Suprapubic skin (tissue), 4 donors: ENCODE results near the gene CMPK1. TPM values are rescaled to one million over a fixed set of nuclear protein-coding genes. Genes with fewer than 3 reads are reported as not detected.

Source experiments
- DNase-seq, 2 donors: peaks; one replicate each; pipeline ENCODE4 v3.0.0-alpha.2; 2019; ENCODE audit warnings: low spot score in 2 of 2
- H3K27ac ChIP-seq: fragments of 200-600 bp; sonication (generic); one replicate; pipeline ENCODE4 v1.5.1; 2019
- H3K27me3 ChIP-seq: fragments of 200-600 bp; sonication (generic); one replicate; pipeline ENCODE4 v1.5.1; 2019
- H3K36me3 ChIP-seq: fragments of 200-600 bp; sonication (generic); one replicate; pipeline ENCODE4 v1.5.1; 2019
- H3K4me1 ChIP-seq: fragments of 200-600 bp; sonication (generic); one replicate; pipeline ENCODE4 v1.5.1; 2019
- H3K4me3 ChIP-seq: fragments of 200-600 bp; sonication (generic); one replicate; pipeline ENCODE4 v1.5.1; 2019; ENCODE audit warnings: mild to moderate bottlenecking
- H3K9me3 ChIP-seq: fragments of 200-600 bp; sonication (generic); one replicate; pipeline ENCODE4 v1.5.1; 2019
- CTCF ChIP-seq, 2 donors: fragments of 200-600 bp in 1 of 2; fragments of 450-650 bp in 1 of 2; sonication (generic) in 1 of 2; IDR thresholded peaks; one replicate each; pipeline ENCODE4 v1.5.1; 2016 to 2019; ENCODE audit warnings: antibody characterized with exemption in 2 of 2, mild to moderate bottlenecking in 1 of 2, moderate library complexity in 1 of 2
- EP300 ChIP-seq: sonication (generic); formaldehyde crosslinking; IDR thresholded peaks from one replicate; pipeline ENCODE4 v1.6.1; 2017; ENCODE audit warnings: antibody characterized with exemption
- POLR2A ChIP-seq, 2 donors: fragments of 450-650 bp; IDR thresholded peaks; one replicate each; pipeline ENCODE4 v1.6.1; 2017; ENCODE audit warnings: antibody characterized with exemption in 2 of 2, mild to moderate bottlenecking in 2 of 2, moderate library complexity in 2 of 2
- POLR2AphosphoS5 ChIP-seq, 3 donors: sonication (generic); formaldehyde crosslinking; IDR thresholded peaks; one replicate each; pipeline ENCODE4 v1.6.1; 2017; ENCODE audit warnings: antibody characterized with exemption in 3 of 3
- WGBS: methylation state at CpG from one replicate; pipeline ENCODE4 v1.1.5; 2018; 5-methylcytosine and 5-hydroxymethylcytosine counted together
- total RNA-seq, 4 donors: library from RNA; depleted of rRNA; stranded (reverse); fragments of >200 nt; gene quantifications; one replicate each; pipeline ENCODE4 v1.1.0, GENCODE V29; 2016

Gene CMPK1
- total RNA-seq, 4 donors from 2014 or later, result 69.4 to 94.4 (median 81.6) TPM

DNA sequence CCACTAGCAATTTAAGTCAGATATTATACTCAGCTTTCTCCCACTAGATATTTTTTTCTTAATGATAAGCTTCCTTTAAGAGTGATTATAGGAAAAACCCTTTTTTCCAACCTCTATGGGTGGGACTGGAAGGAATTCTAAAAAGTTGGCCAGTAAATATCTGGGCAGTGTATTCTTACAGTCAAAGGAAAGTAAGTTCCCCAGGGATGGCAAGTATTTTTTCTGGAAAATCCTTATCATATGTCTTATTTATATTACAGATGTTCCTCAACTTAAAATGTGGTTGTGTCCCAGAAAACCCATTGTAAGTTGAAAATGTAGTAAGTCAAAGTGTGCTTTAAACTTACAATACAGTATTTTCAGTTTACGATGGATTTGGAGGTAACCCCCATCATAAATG, 29.2 kb downstream of the CMPK1 start:
- TF ChIP-seq POLR2AphosphoS5 (IDR thresholded peaks at IDR 0.05) (no peak), POLR2A (IDR thresholded peaks at IDR 0.05) (no peak), EP300 (no peak), CTCF (IDR thresholded peaks at IDR 0.05) (no peak)
- H3K4me1 ChIP-seq, result no peaks in the 10 kb centered on the region
- no peak overlapping the region for H3K4me3 ChIP-seq
- no peaks in the 10 kb centered on the region for H3K36me3 ChIP-seq
- no peak overlapping the region for H3K27ac ChIP-seq
- no peaks in the 10 kb centered on the region for H3K9me3 ChIP-seq
- no peak for DNase-seq
- 100% methylated on average over 1 of the region's 1 CpG for WGBS
- no peaks in the 10 kb centered on the region for H3K27me3 ChIP-seq

DNA sequence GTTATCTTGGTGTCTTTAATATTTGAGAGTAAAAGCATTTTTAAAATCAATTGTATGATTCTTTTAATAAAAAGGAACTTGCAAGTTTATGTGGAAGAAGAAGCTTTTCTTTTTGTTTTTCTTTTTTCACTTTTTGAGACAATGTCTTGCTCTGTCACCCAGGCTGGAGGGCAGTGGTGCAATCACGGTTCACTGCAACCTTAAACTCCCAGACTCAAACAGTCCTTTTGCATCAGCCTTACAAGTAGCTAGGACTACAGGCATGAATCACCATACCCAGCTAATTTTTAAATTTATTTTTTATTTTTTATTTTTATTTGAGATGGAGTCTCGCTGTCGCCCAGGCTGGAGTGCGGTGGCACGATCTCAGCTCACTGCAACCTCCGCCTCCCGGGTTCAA, 34.1 kb downstream of the CMPK1 start:
- Histone ChIP-seq H3K27me3 (no peaks in the 10 kb centered on the region), H3K36me3 (peaks cover 41% of the 10 kb centered on the region), H3K27ac (no peak overlapping the region), H3K9me3 (no peaks in the 10 kb centered on the region), H3K4me3 (no peak overlapping the region), H3K4me1 (no peaks in the 10 kb centered on the region)
- DNase-seq, result no peak
- 96% methylated on average over 7 of the region's 7 CpGs for WGBS
- TF ChIP-seq CTCF (IDR thresholded peaks at IDR 0.05) (no peak), EP300 (no peak), POLR2AphosphoS5 (IDR thresholded peaks at IDR 0.05) (no peak)

- H3K36me3 ChIP-seq, result peaks cover 70% of the 10 kb centered on the region
- no peak overlapping the region for H3K27ac ChIP-seq
- no peaks in the 10 kb centered on the region for H3K4me1 ChIP-seq
- no peak for DNase-seq
- H3K27me3 ChIP-seq, result no peaks in the 10 kb centered on the region
- H3K4me3 ChIP-seq, result no peak overlapping the region
- no peaks in the 10 kb centered on the region for H3K9me3 ChIP-seq
- no peak for TF ChIP-seq POLR2AphosphoS5 (IDR thresholded peaks at IDR 0.05)
- no peak for TF ChIP-seq EP300
- no peak for TF ChIP-seq CTCF (IDR thresholded peaks at IDR 0.05)
- TF ChIP-seq POLR2A (IDR thresholded peaks at IDR 0.05), result no peak
These were observed 37.5 kb downstream of the CMPK1 start for GRCh38 chr1:47371016-47371517.

DNA sequence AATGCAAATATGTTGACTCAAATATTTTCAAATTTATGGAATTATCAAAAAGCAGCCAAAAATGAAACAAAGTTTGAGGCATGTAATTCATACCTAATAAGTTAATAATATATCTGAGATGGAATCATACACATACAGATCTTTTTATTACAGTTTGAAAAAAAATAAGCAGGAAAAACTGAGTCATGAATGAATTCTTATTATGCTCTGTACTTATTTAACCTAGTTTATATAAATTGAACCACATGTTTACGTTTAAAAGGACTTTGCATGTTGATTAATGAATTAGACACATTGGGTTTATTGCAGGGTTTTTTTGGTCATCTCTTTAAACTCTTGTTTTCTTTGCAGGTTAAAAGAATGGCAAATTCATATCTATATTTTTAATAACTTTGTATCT, 40.9 kb downstream of the CMPK1 start:
- H3K4me1 ChIP-seq, result no peaks in the 10 kb centered on the region
- H3K27me3 ChIP-seq, result no peaks in the 10 kb centered on the region
- no peak overlapping the region for H3K4me3 ChIP-seq
- no peak for TF ChIP-seq CTCF (IDR thresholded peaks at IDR 0.05)
- TF ChIP-seq EP300, result no peak
- TF ChIP-seq POLR2A (IDR thresholded peaks at IDR 0.05), result no peak
- no peak for TF ChIP-seq POLR2AphosphoS5 (IDR thresholded peaks at IDR 0.05)
- H3K27ac ChIP-seq, result no peak overlapping the region
- no peak for DNase-seq
- H3K9me3 ChIP-seq, result no peaks in the 10 kb centered on the region
- H3K36me3 ChIP-seq, result peaks cover 71% of the 10 kb centered on the region
- 88% methylated on average over 1 of the region's 1 CpG for WGBS

DNA sequence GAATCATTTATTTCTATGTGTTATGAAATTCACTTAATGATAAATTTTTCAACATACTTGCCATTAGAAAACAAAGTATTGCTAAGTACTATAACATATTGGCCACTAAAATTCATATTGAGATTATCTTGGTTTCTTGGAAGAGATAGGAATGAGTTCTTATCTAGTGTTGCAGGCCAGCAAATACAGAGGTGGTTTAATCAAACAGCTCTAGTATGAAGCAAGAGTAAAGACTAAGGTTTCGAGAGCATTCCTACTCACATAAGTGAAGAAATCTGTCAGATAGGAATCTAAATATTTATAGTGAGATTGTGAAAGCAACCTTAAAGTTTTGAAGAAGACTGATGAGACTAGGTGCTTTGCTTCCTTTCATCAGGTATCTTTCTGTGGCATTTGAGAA, 44.6 kb downstream of the CMPK1 start:
- no peaks in the 10 kb centered on the region for H3K27me3 ChIP-seq
- H3K27ac ChIP-seq, result no peak overlapping the region
- TF ChIP-seq POLR2AphosphoS5 (IDR thresholded peaks at IDR 0.05) (no peak), POLR2A (IDR thresholded peaks at IDR 0.05) (no peak), CTCF (IDR thresholded peaks at IDR 0.05) (no peak), EP300 (no peak)
- H3K4me1 ChIP-seq, result no peaks in the 10 kb centered on the region
- no peaks in the 10 kb centered on the region for H3K9me3 ChIP-seq
- WGBS, result 73% methylated on average over 1 of the region's 1 CpG
- DNase-seq, result no peak
- H3K4me3 ChIP-seq, result no peak overlapping the region
- H3K36me3 ChIP-seq, result peaks cover 56% of the 10 kb centered on the region
